HG03064 (cell line): ENCODE data around the gene SFPQ.
"Not testable (repeated sequence)": the region's sequence is repeated elsewhere in the genome, so short reads cannot be mapped to it uniquely, and the experiment has no call there.

Experiments
- ATAC-seq: cut with Tn5 transposase; IDR thresholded peaks from one replicate; pipeline ENCODE4 v1.9.1; 2021; ENCODE audit warnings: low read depth; ENCODE audit not compliant: unreplicated experiment

SFPQ gene, protein sequence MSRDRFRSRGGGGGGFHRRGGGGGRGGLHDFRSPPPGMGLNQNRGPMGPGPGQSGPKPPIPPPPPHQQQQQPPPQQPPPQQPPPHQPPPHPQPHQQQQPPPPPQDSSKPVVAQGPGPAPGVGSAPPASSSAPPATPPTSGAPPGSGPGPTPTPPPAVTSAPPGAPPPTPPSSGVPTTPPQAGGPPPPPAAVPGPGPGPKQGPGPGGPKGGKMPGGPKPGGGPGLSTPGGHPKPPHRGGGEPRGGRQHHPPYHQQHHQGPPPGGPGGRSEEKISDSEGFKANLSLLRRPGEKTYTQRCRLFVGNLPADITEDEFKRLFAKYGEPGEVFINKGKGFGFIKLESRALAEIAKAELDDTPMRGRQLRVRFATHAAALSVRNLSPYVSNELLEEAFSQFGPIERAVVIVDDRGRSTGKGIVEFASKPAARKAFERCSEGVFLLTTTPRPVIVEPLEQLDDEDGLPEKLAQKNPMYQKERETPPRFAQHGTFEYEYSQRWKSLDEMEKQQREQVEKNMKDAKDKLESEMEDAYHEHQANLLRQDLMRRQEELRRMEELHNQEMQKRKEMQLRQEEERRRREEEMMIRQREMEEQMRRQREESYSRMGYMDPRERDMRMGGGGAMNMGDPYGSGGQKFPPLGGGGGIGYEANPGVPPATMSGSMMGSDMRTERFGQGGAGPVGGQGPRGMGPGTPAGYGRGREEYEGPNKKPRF

DNA sequence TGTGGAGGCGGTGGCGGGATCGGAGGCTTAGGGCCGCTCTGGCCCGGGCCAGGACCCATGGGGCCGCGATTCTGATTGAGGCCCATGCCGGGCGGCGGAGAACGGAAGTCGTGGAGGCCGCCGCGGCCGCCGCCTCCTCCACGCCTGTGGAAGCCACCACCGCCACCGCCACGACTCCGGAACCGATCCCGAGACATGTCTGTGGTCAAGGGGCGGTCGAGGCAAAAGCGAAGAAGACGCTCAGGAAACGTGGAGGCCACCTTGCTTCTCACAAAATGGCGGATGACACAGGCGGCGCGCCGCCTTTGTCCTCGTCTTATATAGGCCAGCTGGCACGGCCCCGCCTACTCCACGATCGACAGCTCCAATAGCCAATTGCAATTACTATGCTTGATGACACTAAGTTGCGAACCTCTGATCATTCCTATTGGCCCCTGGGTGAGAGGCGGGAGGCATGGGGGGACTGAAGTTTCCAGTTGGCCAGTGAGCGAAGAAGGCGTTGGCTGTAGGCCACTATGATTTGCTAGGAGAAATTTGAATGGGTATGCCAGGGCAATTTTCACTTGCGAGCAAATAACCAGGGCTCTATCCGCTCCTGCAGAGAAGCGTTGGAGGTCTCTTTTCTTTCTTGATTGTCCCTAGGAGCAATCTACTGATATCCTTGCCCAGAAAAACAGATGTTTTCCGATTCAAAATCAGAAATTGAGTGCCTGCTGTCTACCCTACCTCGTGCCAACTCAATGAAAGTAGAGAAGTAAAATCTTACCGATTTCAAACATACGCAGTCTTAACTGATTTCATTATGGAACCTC, at the start of gene SFPQ:
Gene SFPQ, minus strand, starts transcription at position 293 of the 812 bp plus-strand sequence. Its CDS starts 96 bp downstream, at position 197.
- ATAC-seq: peak; percentile 88

DNA sequence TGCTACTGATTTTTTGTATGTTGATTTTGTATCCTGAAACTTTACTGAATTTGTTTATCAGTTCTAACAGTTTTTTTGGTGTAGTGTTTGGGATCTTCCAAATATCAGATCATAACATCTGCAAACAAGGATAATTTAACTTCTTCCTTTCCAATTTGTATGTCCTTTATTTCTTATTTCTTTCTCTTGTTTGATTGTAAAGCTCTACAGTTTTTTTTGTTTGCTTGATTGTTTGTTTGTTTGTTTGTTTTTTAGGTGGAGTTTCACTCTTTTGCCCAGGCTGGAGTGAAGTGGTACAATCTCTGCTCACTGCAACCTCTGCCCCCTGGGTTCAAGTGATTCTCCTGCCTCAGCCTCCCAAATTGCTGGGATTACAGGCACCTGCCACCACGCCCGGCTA, 43.8 kb upstream of the SFPQ start:
- ATAC-seq: not testable (repeated sequence)

DNA sequence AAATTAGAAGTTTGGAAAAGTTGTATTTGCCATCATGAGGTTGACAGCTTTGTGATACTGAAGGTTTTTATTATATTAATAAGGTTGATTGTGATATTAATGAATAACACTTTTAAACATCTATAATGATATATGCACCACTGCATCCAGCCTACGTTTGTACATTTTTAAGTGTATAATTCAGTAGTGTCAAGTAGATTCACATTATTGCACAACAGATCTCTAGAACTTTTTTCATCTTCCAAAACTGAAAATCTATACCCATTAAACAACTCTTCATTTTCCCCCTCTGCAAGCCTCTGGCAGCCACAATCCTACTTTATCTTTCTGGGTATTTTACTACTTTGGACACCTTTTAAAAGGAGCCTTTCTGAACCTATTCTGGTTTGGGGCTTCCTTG, 38.3 kb upstream of the SFPQ start:
- ATAC-seq: no peak

DNA sequence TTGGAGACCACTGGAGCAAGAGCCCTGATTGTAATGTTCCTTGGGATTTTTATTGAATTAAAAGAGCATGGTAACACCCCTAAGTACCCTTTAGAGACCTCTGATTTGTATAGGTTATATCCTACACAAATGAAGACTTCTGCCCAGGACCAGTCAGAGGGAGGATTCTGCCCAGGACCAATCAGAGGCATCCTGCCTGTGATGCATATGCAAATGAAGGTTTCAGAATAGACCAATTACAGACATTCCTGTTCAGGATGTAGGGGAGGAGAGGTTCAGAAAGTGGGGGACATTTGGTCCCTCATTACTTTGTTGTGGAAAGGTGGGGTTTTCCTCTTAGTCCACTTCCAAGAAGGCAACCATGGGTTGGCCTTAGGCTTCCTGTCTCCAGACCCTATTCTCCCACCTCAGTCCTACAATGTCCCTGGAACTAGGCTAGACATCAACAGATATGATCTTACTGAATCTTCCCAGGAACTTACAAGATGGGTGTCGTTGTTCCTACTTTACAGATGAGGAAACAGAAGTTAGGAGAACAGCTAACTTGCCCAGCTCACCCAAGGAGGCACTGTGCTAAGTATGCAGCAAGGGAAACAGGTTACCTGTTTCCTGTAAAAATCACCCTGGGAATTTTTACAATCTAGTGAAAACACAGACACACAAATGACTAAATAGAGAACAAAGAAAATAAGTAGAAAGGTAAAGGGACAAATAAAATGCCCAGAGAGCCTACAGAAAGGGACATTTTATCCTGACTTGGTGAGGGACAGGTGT, 36.8 kb upstream of the SFPQ start:
- no peak for ATAC-seq

DNA sequence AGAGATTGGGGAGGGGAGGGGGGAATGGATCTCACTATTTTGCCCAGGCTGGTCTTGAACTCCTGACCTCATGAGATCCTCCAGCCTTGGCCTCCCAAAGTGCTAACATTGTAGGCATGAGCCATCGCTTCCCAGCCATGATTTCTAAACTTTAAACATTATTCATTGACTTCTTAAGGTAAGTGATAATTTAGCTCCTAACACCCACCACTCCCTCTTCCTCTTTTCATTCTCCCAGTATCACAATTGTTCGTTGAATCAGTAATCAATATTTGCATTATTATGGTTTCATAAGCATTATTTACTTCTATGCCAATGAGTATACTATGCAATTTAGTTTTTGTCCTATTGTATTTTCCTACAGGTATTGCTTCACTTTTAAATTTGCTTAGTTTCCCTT, 33.6 kb upstream of the SFPQ start:
- no peak for ATAC-seq

DNA sequence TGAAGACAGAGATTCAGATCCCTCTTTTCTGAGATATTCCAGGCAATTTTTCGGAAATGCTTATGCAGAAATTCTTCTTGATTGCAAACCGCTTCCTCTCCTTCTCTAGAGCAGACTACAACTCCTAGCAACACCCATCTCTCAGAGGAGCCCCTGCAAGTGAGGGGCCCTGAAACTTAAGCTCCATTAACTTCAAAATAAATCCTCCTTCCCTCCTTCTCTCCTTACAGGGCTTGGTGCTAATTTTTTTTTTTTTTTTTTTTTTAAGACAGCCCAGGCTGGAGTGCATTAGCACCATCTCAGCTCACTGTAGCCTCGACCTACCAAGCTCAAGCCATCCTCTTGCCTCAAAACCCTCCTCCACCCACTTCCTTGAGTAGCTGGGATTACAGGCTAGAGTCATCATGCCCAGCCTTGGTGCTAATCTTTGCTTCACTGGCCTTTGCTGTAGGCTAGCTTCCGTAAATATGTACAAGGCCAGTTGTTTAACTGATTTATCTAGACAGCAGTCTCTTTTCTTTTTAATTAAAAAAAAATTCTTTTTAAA, 30.2 kb upstream of the SFPQ start:
- no peak for ATAC-seq

DNA sequence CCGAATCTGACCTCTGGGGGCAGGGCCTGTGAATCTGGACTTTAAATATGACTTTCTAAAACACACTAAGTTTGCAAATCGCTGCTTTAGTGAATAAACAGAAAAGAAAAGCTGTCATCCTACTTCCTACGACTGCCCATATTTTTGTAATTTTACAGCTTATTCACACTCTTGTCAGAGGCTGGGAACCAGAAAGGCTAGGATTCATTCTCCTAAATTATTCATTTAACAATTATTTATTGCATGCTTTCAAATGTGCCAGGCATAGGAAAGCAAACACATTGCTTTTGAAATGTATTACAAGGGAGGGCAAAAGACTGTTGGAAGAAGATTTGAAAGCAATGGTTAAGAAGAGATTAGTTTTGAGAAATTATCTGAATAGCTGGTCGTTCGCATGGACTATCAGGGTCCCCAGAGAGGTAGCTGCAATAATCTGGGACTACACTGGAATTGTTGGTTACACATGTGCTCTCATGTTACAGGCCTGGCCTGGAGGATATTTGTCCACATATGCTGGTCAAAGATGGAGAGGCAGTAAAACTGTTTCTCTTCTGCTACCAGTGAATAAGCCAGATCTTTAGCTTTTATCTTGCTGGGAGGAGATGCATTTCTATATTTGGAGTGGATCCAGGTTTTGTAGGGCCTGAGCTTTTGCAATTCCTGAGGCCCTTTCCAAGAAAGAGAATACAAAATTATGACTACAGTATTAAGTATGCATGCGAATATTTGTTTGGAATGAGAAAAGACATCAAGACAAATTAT, 29.6 kb upstream of the SFPQ start:
- ATAC-seq: no peak

DNA sequence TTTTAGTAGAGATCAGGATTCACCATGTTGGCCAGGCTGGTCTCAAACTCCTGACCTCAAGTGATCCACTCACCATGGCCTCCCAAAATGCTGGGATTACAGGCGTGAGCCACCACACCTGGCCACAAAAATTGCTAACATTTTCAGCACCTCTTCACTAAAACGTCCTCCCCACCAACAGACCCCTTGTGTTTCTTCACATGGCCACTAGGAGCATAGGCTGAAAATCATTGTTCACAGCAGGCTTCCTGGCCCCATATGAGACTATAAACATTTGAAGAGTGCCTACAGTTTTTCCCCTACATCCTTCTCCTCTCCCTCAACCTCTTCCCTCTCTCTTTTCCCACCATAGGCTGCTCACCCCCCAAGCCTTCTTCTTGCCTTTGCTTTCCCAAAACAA, 28.0 kb upstream of the SFPQ start:
- no peak for ATAC-seq

DNA sequence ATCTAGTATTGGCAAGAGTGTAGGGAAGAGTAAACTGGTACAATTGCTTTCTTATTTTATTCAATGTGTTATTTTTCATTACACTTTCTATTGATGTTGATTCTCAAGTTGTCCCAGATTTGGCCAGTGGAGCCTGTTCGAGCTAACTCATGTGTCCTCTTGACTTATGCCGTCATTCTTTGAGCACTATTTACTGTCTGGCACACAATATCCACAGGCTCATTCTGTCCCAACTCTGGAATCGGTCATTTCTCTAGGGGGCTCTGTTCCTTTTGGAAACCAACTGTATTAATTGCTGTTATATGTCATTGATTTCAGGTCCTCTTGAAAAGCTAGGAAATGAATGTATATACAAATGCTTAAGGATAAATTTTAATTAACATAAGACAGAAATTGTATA, 22.4 kb upstream of the SFPQ start:
- ATAC-seq: no peak

DNA sequence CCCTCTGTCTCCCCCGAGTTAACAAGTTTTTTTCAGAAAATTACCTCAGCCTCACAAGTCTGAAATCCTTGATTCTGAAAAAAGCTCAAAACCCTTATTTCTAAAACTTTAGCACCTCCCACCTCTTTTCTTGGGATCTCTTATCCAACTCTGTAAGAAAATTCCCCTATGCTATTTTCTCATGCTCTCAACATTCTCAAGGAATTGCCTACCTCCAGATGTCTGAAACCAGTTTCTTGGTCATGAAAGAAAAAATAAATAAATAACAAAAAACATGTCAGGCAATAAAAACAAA, 18.1 kb upstream of the SFPQ start:
- no peak for ATAC-seq

DNA sequence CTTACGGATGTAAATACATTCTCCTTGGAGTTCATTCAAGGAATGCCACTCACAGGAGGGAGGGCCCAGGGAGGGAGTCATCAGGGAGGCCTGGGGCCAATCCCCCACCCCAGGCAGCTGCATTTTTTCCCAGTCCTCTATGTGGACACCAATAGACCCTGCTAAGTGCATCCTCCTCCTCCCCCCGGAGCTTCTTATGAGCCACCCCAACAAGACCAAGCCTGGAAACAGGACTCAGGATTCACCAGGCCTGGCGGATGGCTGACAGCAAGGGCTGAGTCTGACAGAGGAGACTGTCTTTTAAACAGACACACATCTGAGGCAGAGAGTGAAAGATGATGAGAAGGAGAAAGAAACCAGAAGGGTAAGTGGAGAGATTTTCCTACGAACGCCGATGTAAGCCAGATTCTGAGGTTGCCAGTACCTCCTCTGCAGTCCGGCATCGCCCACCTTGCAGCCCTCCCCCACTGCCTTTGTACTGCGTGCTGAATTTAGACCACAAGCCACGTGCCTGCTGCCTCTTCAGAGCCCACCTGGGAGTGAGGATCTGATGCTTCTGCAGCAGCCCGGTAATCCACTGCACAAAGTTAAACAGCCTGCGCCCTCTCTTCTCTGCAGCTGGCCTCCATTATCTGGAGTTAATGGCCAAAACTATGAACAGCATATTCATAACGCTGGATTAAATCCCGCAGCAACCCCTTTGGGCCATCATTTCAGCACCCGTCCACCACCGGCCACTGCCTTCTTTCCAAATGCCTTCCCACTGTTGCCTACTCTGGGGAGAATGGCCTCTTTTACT, 17.6 kb upstream of the SFPQ start:
- ATAC-seq: no peak

DNA sequence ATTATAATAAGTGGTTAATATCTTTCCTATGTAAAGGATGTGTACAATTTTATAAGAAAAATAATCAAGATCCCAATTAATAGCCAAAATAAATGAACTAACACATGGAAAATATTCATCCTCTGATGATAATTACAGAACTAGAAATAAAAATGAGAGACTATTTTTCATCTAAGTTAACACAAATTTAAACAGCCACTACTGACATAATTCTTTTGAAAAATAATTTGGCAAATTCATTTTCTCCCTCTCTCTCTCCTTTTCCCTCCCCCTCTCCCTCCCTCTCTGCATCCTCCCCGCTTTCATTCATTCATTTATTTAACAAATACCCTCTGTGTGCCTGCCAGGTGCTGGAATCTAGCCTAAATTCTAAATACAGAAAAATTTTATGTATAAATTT, 10.3 kb upstream of the SFPQ start:
- no peak for ATAC-seq

DNA sequence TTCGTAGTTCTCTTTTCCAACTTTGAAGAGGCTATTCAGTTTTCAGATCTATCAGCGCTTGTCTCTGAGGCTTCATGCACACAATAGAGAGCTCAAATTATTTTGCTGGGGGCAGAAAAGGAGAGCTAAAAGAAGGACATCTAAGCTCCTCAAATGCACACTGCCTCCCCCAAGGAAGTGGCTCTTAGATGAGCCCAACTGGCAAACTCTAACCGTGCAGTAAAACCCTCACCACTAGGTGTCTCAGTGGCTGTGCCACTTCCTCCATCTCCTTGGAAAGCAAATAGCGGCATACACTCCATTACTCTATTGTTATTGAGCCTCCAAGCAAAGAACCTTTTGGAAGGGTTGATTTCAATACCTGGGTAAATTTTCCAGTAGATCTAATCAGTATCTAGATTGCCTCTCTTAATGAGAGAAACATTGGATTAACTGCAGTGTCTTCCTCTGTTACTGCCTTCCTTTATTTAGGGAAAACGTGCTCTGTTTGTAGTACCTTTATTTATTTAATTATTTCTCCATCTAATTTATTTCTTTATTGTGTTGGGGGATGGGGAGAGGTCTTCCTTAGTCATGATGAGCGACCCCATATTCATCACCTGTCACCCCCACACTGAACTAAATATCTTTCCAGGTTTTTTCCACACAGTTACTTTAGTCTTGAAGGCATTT, 9.2 kb upstream of the SFPQ start:
- peak; percentile 76 for ATAC-seq

DNA sequence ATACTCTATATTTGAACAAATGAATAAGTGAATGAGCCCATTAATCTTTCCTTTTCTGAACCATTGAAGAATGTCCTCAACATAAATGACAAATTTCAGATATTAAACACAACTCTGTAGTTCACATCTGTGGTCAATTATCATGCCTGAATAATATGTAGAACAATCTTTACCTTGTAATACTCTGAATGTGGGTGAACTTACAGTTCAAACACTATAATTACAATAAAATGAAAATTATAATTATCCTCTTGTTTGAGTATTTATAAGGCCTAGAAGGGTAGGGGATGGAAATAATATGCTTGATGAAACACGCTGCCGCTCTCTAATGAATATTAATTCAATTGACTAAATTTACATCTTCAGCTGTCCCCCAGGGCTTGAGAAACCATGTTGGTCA, 8.7 kb upstream of the SFPQ start:
- no peak for ATAC-seq

DNA sequence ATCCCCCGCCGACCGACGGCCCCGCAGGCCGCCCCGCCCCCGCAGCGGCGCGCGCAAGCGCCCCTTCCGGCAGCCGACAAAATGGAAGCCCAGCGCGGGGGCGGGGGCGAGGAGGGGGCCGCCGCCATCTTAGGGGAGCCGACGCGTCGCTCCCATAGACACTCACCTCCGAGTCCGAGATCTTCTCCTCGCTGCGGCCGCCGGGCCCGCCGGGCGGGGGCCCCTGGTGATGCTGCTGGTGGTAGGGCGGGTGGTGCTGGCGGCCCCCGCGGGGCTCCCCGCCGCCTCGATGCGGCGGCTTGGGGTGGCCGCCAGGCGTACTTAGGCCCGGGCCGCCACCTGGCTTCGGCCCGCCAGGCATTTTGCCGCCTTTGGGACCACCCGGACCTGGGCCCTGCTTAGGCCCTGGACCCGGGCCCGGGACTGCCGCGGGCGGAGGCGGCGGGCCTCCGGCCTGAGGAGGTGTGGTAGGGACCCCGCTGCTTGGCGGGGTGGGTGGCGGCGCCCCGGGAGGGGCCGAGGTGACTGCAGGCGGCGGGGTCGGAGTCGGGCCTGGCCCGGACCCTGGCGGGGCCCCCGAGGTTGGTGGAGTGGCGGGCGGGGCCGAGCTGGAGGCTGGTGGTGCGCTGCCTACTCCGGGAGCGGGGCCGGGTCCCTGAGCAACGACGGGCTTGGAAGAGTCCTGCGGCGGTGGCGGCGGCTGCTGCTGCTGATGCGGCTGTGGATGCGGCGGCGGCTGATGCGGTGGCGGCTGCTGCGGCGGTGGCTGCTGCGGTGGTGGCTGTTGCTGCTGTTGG, 691 bp downstream of the SFPQ start:
- no peak for ATAC-seq

DNA sequence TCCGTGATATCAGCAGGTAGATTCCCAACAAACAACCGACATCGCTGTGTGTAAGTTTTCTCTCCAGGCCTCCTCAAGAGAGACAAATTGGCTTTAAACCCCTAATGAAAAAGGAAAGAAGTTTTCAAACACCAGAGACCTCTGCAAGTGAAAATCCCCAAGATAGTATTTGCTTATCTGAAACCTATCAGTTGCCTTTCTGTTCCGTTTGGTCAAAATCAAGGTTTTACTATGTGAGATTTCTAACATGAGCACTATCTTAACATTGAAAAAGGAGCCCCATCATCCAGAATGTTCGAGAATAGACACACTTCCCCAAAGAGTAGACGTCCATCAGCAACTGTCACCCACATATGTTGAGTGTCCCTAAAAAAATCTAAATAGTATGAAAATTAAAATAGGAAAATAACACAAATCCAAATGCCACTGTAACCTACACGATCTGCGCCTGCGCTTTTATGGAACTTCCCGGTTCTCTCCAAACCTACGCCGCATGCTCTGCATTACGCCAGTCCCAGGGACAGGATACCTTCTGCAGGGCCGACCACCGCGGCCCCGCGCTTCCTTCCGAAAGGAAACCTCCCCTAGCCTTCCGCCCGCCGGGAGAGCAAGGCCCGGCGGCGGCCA, 1.4 kb downstream of the SFPQ start:
- no peak for ATAC-seq

DNA sequence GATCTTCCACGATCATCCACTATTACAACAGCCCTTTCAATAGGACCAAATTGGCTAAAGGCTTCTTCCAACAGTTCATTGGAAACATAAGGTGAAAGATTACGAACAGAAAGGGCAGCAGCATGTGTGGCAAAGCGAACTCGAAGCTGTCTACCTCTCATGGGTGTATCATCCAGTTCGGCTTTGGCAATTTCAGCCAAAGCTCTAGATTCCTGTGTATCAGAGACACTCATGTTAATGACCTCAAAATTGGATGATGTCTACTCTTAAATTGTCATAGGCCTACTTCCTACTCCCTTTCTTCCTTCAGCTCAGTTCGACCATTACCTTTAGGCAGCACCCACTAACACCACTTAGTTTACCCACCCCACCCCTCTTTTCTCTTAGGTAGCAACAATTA, 2.2 kb downstream of the SFPQ start:
- no peak for ATAC-seq
